Natural killer cell (primary cell): ENCODE data around the gene KRT23. TPM values are rescaled to one million over a fixed set of nuclear protein-coding genes. Genes with fewer than 3 reads are reported as not detected.

ENCODE experiments used
- ATAC-seq, 3 donors: fragments of 150-1000 bp in 2 of 3; fragments of 200-7000 bp in 1 of 3; cut with Tn5 transposase; 1 replicate in 1 of 3; 2 replicates in 2 of 3; pipeline ENCODE4 v1.10.0; 2021; ENCODE audit warnings: mild to moderate bottlenecking in 2 of 3, moderate library complexity in 2 of 3
- DNase-seq, 2 donors: peaks; one replicate each; pipeline versions ENCODE4 v3.0.0 to v3.0.0-alpha.2; 2013 to 2021; ENCODE audit warnings: mixed read lengths in 1 of 2
- H3K27ac ChIP-seq: one replicate; pipeline ENCODE4 v1.5.1; 2013; ENCODE audit warnings: mild to moderate bottlenecking, low read length
- H3K27me3 ChIP-seq: one replicate; pipeline ENCODE4 v1.6.1; 2013; ENCODE audit warnings: low read length; ENCODE audit not compliant: control insufficient read depth, insufficient read depth
- H3K36me3 ChIP-seq: one replicate; pipeline ENCODE4 v1.6.1; 2013; ENCODE audit warnings: low read length; ENCODE audit not compliant: control insufficient read depth, insufficient read depth
- H3K4me1 ChIP-seq: one replicate; pipeline ENCODE4 v1.6.1; 2013; ENCODE audit warnings: low read length; ENCODE audit not compliant: control insufficient read depth, insufficient read depth
- H3K4me3 ChIP-seq: one replicate; pipeline ENCODE4 v1.5.1; 2013; ENCODE audit warnings: low read length
- H3K9me3 ChIP-seq: one replicate; pipeline ENCODE4 v1.6.1; 2013; ENCODE audit warnings: low read length; ENCODE audit not compliant: control insufficient read depth, insufficient read depth
- H3K27ac Mint-ChIP-seq, 2 donors: one replicate each; pipeline ENCODE4 v1.8.0; 2022; ENCODE audit warnings: mild to moderate bottlenecking in 2 of 2, mixed read lengths in 2 of 2, moderate library complexity in 1 of 2
- H3K27me3 Mint-ChIP-seq, 2 donors: one replicate each; pipeline ENCODE4 v1.8.0; 2022; ENCODE audit warnings: low read depth in 2 of 2, mixed read lengths in 2 of 2
- H3K36me3 Mint-ChIP-seq: one replicate; pipeline ENCODE4 v1.8.0; 2022; ENCODE audit warnings: mixed read lengths
- H3K4me1 Mint-ChIP-seq, 2 donors: one replicate each; pipeline ENCODE4 v1.8.0; 2022; ENCODE audit warnings: mixed read lengths in 2 of 2
- H3K4me3 Mint-ChIP-seq: one replicate; pipeline ENCODE4 v1.8.0; 2022; ENCODE audit warnings: mild to moderate bottlenecking, moderate library complexity, mixed read lengths
- H3K9me3 Mint-ChIP-seq, 2 donors: one replicate each; pipeline ENCODE4 v1.8.0; 2022; ENCODE audit warnings: mixed read lengths in 2 of 2
- WGBS: methylation state at CpG from one replicate; pipeline ENCODE4 v1.1.7; 2013; ENCODE audit warnings: missing lambda C conversion rate; ENCODE audit not compliant: insufficient coverage; 5-methylcytosine and 5-hydroxymethylcytosine counted together
- intact Hi-C: fragments of 100-400 bp; cut with micrococcal nuclease; formaldehyde crosslinking; loops from one replicate; pipeline ENCODE4 v1.14.2; 2022
- total RNA-seq, 4 donors: library from RNA; stranded (reverse); fragments of 120-200 nt in 1 of 4; gene quantifications; one replicate each; pipeline versions ENCODE4 v1.2.3 to v1.2.4, GENCODE V29; 2013 to 2022
- TF ChIP-seq, protein P1 (sequence below): fragments of 200-600 bp; IDR thresholded peaks from one replicate; pipeline ENCODE4 v1.8.0; 2022; ENCODE audit warnings: antibody characterized with exemption

Gene KRT23
- total RNA-seq, 3 donors from 2014 or later (not counting 1 experiment from before 2014, with no cell fraction given), result 0.83 TPM; not detected in 2

DNA sequence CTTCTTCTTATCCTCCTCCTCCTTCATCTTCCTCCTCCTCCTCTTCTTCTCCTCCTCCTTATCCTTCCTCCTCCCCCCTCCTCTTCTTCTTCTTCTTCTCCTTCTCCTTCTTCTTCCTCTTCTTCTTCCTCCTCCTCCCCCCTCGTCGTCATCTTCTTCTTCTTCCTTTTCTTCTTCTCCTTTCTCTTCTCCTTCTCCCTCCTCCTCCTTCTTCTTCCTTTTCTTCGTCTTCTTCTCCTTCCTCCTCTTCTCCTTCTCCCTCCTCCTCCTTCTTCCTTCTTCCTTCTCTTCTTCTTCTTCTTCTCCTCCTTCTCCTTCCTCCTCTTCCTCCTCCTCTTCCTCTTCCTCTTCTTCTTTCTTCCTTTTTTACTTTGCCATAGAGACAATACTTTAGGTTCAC is 5.1 kb upstream of the KRT23 start:
- no peaks in the 10 kb centered on the region for H3K9me3 Mint-ChIP-seq
- Histone ChIP-seq H3K36me3 (no peaks in the 10 kb centered on the region), H3K27me3 (peaks cover 7% of the 10 kb centered on the region), H3K4me3 (no peak overlapping the region), H3K9me3 (no peaks in the 10 kb centered on the region), H3K27ac (no peak overlapping the region), H3K4me1 (no peaks in the 10 kb centered on the region)
- intact Hi-C loops, result no loop called here
- no peak for ATAC-seq
- TF ChIP-seq, protein P1, sequence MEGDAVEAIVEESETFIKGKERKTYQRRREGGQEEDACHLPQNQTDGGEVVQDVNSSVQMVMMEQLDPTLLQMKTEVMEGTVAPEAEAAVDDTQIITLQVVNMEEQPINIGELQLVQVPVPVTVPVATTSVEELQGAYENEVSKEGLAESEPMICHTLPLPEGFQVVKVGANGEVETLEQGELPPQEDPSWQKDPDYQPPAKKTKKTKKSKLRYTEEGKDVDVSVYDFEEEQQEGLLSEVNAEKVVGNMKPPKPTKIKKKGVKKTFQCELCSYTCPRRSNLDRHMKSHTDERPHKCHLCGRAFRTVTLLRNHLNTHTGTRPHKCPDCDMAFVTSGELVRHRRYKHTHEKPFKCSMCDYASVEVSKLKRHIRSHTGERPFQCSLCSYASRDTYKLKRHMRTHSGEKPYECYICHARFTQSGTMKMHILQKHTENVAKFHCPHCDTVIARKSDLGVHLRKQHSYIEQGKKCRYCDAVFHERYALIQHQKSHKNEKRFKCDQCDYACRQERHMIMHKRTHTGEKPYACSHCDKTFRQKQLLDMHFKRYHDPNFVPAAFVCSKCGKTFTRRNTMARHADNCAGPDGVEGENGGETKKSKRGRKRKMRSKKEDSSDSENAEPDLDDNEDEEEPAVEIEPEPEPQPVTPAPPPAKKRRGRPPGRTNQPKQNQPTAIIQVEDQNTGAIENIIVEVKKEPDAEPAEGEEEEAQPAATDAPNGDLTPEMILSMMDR, result no peak
- no peaks in the 10 kb centered on the region for H3K36me3 Mint-ChIP-seq
- H3K27me3 Mint-ChIP-seq, result peaks cover 26 to 56% of the 10 kb centered on the region in 2 donors
- no peaks in the 10 kb centered on the region for H3K4me1 Mint-ChIP-seq
- 65% methylated on average over 3 of the region's 3 CpGs for WGBS
- DNase-seq, result no peak
- no peak overlapping the region for H3K4me3 Mint-ChIP-seq
- H3K27ac Mint-ChIP-seq, result no peak overlapping the region

DNA sequence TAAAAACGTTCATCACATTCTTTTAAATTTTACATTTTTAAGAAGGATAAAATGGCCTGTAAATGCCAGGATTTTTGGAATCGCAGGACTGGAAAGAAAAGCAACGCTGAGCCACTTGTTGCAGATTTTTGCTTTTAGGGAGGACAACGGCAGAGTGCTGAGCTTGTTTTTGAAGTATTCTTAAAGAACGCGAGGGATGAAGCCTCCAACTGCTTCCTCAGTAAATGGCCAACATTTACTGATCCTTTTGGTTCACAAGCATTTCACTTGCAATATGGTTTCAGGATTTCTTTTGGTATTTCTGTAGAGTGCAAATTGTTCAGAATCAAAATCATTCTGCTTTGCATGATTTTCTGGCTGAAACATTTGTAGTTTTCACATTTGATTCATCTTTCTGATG is 2.8 kb upstream of the KRT23 start:
- H3K27ac Mint-ChIP-seq, result no peak overlapping the region
- H3K4me3 Mint-ChIP-seq, result no peak overlapping the region
- Histone ChIP-seq H3K4me3 (no peak overlapping the region), H3K27ac (no peak overlapping the region), H3K4me1 (no peaks in the 10 kb centered on the region), H3K27me3 (no peaks in the 10 kb centered on the region), H3K9me3 (no peaks in the 10 kb centered on the region), H3K36me3 (no peaks in the 10 kb centered on the region)
- intact Hi-C loops, result no loop called here
- H3K27me3 Mint-ChIP-seq, result peaks cover 9 to 43% of the 10 kb centered on the region in 2 donors
- H3K4me1 Mint-ChIP-seq, result no peaks in the 10 kb centered on the region
- WGBS, result 92% methylated on average over 5 of the region's 6 CpGs
- H3K9me3 Mint-ChIP-seq, result no peaks in the 10 kb centered on the region
- DNase-seq (no peak), ATAC-seq (no peak)
- H3K36me3 Mint-ChIP-seq, result no peaks in the 10 kb centered on the region
- TF ChIP-seq, protein P1, result no peak

DNA sequence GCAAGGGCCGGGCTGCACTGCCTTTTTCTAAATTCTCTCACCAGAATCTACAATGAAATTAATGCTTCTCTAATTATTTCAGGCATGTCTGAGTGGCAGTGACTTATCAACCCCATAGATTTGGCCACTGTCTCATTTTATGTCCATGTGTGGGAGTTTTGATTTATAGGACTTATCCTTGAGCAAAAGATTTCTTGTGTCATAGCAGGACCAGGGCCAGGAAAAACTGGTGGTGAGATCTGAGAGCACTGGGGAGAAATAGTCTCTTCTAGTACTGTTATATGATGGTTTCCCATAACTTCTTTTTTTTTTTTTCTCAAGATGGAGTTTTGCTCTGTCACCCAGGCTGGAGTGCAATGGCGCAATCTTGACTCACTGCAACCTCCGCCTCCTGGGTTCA is 1.5 kb upstream of the KRT23 start:
- intact Hi-C loops, result no loop called here
- ATAC-seq, result no peak
- Histone ChIP-seq H3K27ac (no peak overlapping the region), H3K4me1 (no peaks in the 10 kb centered on the region), H3K36me3 (no peaks in the 10 kb centered on the region), H3K9me3 (no peaks in the 10 kb centered on the region), H3K4me3 (no peak overlapping the region), H3K27me3 (no peaks in the 10 kb centered on the region)
- WGBS, result 79% methylated on average over 1 of the region's 3 CpGs
- Mint-ChIP-seq H3K36me3 (no peaks in the 10 kb centered on the region), H3K9me3 (no peaks in the 10 kb centered on the region), H3K27ac (no peak overlapping the region), H3K4me3 (no peak overlapping the region), H3K27me3 (peaks cover 11 to 37% of the 10 kb centered on the region in 2 donors), H3K4me1 (no peaks in the 10 kb centered on the region)
- DNase-seq, result no peak
- TF ChIP-seq, protein P1, result no peak

DNA sequence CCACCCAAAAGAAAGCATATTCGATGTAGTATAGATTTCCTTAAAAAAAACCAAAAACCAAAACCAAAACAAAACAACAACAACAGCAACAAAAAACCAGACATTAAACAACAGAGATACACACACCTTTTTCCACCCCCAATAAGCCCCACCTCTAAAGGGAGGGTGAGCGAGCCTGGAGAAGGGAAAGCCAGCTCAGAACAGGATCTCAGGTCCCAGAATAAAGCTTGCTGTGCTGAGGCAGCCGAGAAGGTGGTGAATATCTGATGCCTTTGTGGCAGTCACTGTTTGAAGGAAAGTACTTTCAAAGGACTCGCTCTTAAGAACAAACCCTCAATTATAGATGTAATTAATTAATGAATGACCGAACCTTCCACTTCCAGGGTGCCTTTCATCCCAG is 470 bp downstream of the KRT23 start:
- peaks cover 4 to 32% of the 10 kb centered on the region in 2 donors for H3K27me3 Mint-ChIP-seq
- DNase-seq, result no peak
- intact Hi-C loops, result no loop called here
- ATAC-seq, result no peak
- Histone ChIP-seq H3K4me3 (no peak overlapping the region), H3K4me1 (no peaks in the 10 kb centered on the region), H3K9me3 (no peaks in the 10 kb centered on the region), H3K27ac (no peak overlapping the region), H3K27me3 (no peaks in the 10 kb centered on the region), H3K36me3 (no peaks in the 10 kb centered on the region)
- H3K27ac Mint-ChIP-seq, result no peak overlapping the region
- TF ChIP-seq, protein P1, result no peak
- H3K4me3 Mint-ChIP-seq, result no peak overlapping the region
- WGBS, result 53% methylated on average over 2 of the region's 5 CpGs
- no peaks in the 10 kb centered on the region for H3K9me3 Mint-ChIP-seq
- no peaks in the 10 kb centered on the region for H3K4me1 Mint-ChIP-seq
- H3K36me3 Mint-ChIP-seq, result no peaks in the 10 kb centered on the region
